ENCODE measurements around the gene CTIF.

GRCh38 chr18:48694295-48694694, 155.5 kb downstream of the CTIF start:
- no peak for TF ChIP-seq CTCF (IDR thresholded peaks at IDR 0.05; ENCODE audit: poor library complexity, severe bottlenecking)
- no peak for TF ChIP-seq SMC3 (conservative IDR thresholded peaks at IDR 0.05; ENCODE audit: poor library complexity)

Measured in neural cell (in vitro differentiated cells).